Neural progenitor cell (in vitro differentiated cells): ENCODE data around the gene IFIH1. TPM values are rescaled to one million over a fixed set of nuclear protein-coding genes. Genes with fewer than 3 reads are reported as not detected.
A peak's percentile ranks its signal among the peaks of the same experiment; 100 is the strongest.

Source experiments
- DNase-seq: peaks from one replicate; pipeline ENCODE4 v3.0.0-alpha.2; 2016; ENCODE audit warnings: low spot score
- H2AFZ ChIP-seq: fragments of 200-600 bp; sonication (generic); replicated peaks from 2 replicates; pipeline ENCODE4 v1.6.1; 2016; ENCODE audit warnings: antibody characterized with exemption
- H3F3A ChIP-seq: fragments of 200-600 bp; sonication (generic); 2 replicates; pipeline ENCODE4 v1.6.1; 2016; ENCODE audit warnings: antibody characterized with exemption, low read depth
- H3K27ac ChIP-seq: fragments of 200-600 bp; sonication (generic); 2 replicates; pipeline ENCODE4 v1.5.1; 2016; ENCODE audit warnings: mild to moderate bottlenecking
- H3K27me3 ChIP-seq: fragments of 200-600 bp; sonication (generic); 2 replicates; pipeline ENCODE4 v1.6.1; 2016; ENCODE audit warnings: mild to moderate bottlenecking, moderate library complexity
- H3K36me3 ChIP-seq: fragments of 200-600 bp; sonication (generic); 2 replicates; pipeline ENCODE4 v1.5.1; 2016
- H3K4me1 ChIP-seq: fragments of 200-600 bp; sonication (generic); 2 replicates; pipeline ENCODE4 v1.6.1; 2016; ENCODE audit warnings: mixed run types
- H3K4me2 ChIP-seq: fragments of 200-600 bp; sonication (generic); 2 replicates; pipeline ENCODE4 v1.6.1; 2016
- H3K4me3 ChIP-seq: fragments of 200-600 bp; sonication (generic); 2 replicates; pipeline ENCODE4 v1.5.1; 2016
- H3K79me2 ChIP-seq: fragments of 200-600 bp; sonication (generic); 2 replicates; pipeline ENCODE4 v1.6.1; 2016; ENCODE audit warnings: low read depth
- H3K9ac ChIP-seq: fragments of 200-600 bp; sonication (generic); 2 replicates; pipeline ENCODE4 v1.6.1; 2016
- H3K9me3 ChIP-seq: fragments of 200-600 bp; sonication (generic); 2 replicates; pipeline ENCODE4 v1.5.1; 2016; ENCODE audit warnings: low read depth
- H4K20me1 ChIP-seq: fragments of 200-600 bp; sonication (generic); 2 replicates; pipeline ENCODE4 v1.6.1; 2016; ENCODE audit warnings: low read depth
- H3K27ac Mint-ChIP-seq: 3 replicates; pipeline ENCODE4 v1.8.0; 2021; ENCODE audit warnings: mixed read lengths
- H3K27me3 Mint-ChIP-seq: 2 replicates; pipeline ENCODE4 v1.8.0; 2022; ENCODE audit warnings: low read depth, mild to moderate bottlenecking, inconsistent platforms, moderate library complexity, mixed read lengths; ENCODE audit not compliant: insufficient read depth
- H3K36me3 Mint-ChIP-seq: 3 replicates; pipeline ENCODE4 v1.8.0; 2021; ENCODE audit warnings: mixed read lengths
- H3K4me1 Mint-ChIP-seq: 3 replicates; pipeline ENCODE4 v1.8.0; 2021; ENCODE audit warnings: mixed read lengths
- H3K4me3 Mint-ChIP-seq: 3 replicates; pipeline ENCODE4 v1.8.0; 2021; ENCODE audit warnings: mild to moderate bottlenecking, moderate library complexity, mixed read lengths
- H3K9me3 Mint-ChIP-seq: 3 replicates; pipeline ENCODE4 v1.8.0; 2020; ENCODE audit warnings: mixed read lengths
- EZH2 ChIP-seq: fragments of 200-600 bp; sonication (generic); IDR thresholded peaks from 2 replicates; pipeline ENCODE4 v1.6.1; 2017; ENCODE audit warnings: antibody characterized with exemption, mild to moderate bottlenecking, moderate library complexity
- EZH2phosphoT487 ChIP-seq: fragments of 200-600 bp; sonication (generic); IDR thresholded peaks from 2 replicates; pipeline ENCODE4 v1.6.1; 2017; ENCODE audit warnings: antibody characterized with exemption
- total RNA-seq: library from RNA; depleted of rRNA; stranded (reverse); fragments of >200 nt; gene quantifications from 2 replicates; pipeline ENCODE4 v1.2.3, GENCODE V29; 2015; ENCODE audit warnings: low replicate concordance
- TF ChIP-seq, protein P1 (sequence below): fragments of 200-600 bp; sonication (generic); IDR thresholded peaks from 2 replicates; pipeline ENCODE4 v1.5.1; 2017; ENCODE audit warnings: antibody characterized with exemption, mild to moderate bottlenecking

IFIH1 gene
- total RNA-seq, 1 donor from 2014 or later, result 0.79 TPM

DNA sequence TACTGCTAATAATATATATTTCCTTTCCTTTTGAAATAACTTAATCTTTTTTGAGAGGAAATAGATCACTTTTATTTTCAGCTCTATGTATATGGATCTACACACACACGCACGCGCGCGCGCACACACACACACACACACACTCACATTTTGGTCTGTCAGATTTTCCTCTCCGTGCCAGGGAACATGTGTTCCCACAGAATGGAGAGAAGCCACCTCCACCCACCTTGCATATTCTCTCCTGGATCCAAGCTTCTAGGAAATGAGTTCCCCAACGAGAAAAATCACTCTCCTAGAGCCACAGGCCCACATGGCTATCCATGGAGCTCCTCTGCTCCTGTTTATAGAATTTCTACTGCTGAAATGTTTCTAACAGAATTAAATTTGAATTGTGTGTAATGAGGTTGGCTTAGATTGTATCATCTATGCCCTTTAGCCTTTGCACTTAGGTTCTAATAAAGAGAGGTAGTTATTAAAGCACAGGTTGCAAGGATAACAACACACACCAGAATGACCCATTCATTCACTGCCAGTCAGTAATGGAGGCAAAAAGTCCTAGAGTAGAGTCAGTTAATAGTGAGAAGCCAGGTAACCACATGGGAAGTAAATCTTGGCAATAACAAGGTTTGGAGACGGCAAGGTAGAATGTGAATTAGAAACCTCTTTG is 19.7 kb downstream of the IFIH1 start:
- Histone ChIP-seq H3K4me3 (no peak overlapping the region), H2AFZ (no peak overlapping the region), H3K4me2 (no peak overlapping the region), H3K36me3 (no peaks in the 10 kb centered on the region), H3F3A (no peaks in the 10 kb centered on the region), H3K27me3 (no peaks in the 10 kb centered on the region), H4K20me1 (no peaks in the 10 kb centered on the region), H3K4me1 (no peaks in the 10 kb centered on the region), H3K9ac (no peak overlapping the region), H3K27ac (no peak overlapping the region), H3K79me2 (no peaks in the 10 kb centered on the region), H3K9me3 (no peaks in the 10 kb centered on the region)
- no peak for DNase-seq
- peak overlapping the region; percentile 6 for H3K27ac Mint-ChIP-seq
- no peaks in the 10 kb centered on the region for H3K4me1 Mint-ChIP-seq
- no peaks in the 10 kb centered on the region for H3K36me3 Mint-ChIP-seq
- H3K27me3 Mint-ChIP-seq, result no peaks in the 10 kb centered on the region
- H3K9me3 Mint-ChIP-seq, result no peaks in the 10 kb centered on the region
- no peak overlapping the region for H3K4me3 Mint-ChIP-seq
- no peak for TF ChIP-seq EZH2phosphoT487
- TF ChIP-seq EZH2, result no peak
- TF ChIP-seq, protein P1, sequence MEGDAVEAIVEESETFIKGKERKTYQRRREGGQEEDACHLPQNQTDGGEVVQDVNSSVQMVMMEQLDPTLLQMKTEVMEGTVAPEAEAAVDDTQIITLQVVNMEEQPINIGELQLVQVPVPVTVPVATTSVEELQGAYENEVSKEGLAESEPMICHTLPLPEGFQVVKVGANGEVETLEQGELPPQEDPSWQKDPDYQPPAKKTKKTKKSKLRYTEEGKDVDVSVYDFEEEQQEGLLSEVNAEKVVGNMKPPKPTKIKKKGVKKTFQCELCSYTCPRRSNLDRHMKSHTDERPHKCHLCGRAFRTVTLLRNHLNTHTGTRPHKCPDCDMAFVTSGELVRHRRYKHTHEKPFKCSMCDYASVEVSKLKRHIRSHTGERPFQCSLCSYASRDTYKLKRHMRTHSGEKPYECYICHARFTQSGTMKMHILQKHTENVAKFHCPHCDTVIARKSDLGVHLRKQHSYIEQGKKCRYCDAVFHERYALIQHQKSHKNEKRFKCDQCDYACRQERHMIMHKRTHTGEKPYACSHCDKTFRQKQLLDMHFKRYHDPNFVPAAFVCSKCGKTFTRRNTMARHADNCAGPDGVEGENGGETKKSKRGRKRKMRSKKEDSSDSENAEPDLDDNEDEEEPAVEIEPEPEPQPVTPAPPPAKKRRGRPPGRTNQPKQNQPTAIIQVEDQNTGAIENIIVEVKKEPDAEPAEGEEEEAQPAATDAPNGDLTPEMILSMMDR, result no peak

DNA sequence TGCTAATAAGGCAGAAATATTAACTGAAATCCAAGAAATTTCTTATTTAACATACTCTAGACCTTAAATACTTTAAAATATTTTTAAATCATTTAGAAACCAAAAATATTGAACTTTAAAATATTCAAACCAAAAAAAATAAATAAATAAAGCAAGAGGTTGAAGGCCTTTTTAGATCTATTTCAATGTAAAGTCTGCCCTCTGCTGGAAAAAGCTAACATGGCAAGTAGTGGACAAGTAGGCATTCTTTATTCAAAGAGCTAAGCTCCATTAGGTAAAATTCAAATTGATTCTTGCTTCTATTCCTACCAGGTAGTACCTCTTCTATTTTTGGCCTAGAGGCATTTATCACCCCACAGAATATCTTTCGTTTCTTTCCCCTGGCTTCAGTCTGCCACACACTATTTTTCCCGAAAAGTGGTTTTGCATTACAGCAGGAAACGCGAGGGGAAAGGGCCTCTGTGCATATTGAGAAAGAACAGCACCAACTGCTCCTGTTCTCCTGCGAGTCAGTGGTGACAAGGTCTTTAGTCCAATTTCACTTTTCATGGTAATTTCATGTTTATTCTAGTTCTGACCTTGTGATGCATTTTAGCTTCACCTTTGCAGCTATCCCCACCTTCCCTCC is 20.4 kb downstream of the IFIH1 start:
- no peak overlapping the region for H3K4me3 Mint-ChIP-seq

DNA sequence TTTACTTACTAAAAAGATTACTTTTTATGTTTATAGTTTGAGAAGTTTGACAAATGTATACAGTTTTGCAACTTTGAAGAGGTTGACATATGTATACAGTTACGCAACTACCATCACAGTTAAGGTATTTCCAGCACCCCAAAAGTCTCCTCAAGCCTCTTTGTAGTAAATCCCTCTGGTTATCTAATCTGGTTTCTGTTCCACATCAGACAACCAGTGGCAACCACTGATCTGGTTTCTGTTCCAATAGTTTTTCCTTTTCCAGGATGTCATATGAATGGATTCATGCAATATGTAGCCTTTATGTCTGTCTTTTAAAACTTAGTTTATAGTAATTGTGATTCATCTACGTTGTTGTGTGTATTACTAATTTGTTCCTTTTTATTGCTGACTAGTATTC is 23.5 kb downstream of the IFIH1 start:
- Mint-ChIP-seq H3K27ac (no peak overlapping the region), H3K9me3 (no peaks in the 10 kb centered on the region), H3K4me3 (no peak overlapping the region), H3K27me3 (no peaks in the 10 kb centered on the region), H3K36me3 (no peaks in the 10 kb centered on the region), H3K4me1 (no peaks in the 10 kb centered on the region)
- Histone ChIP-seq H2AFZ (no peak overlapping the region), H3K27me3 (no peaks in the 10 kb centered on the region), H3K27ac (no peak overlapping the region), H3K9me3 (no peaks in the 10 kb centered on the region), H3K4me2 (no peak overlapping the region), H3K4me1 (no peaks in the 10 kb centered on the region), H3K9ac (no peak overlapping the region), H3K79me2 (no peaks in the 10 kb centered on the region), H3K4me3 (no peak overlapping the region), H3F3A (no peaks in the 10 kb centered on the region), H3K36me3 (no peaks in the 10 kb centered on the region), H4K20me1 (no peaks in the 10 kb centered on the region)
- no peak for DNase-seq
- TF ChIP-seq EZH2, result no peak
- TF ChIP-seq, protein P1, result no peak
- TF ChIP-seq EZH2phosphoT487, result no peak

More for the DNA sequence above, 20.4 kb downstream of the IFIH1 start:
- no peak overlapping the region for H3K27ac Mint-ChIP-seq
- no peak for TF ChIP-seq EZH2
- TF ChIP-seq, protein P1, result peak; percentile 85
- H2AFZ ChIP-seq, result peak overlapping the region; percentile 19
- no peaks in the 10 kb centered on the region for H3K36me3 ChIP-seq
- H3K4me1 ChIP-seq, result no peaks in the 10 kb centered on the region
- H3K4me1 Mint-ChIP-seq, result no peaks in the 10 kb centered on the region
- no peaks in the 10 kb centered on the region for H3K27me3 Mint-ChIP-seq
- no peaks in the 10 kb centered on the region for H3K79me2 ChIP-seq
- DNase-seq, result peak; percentile 81
- H3K9me3 Mint-ChIP-seq, result no peaks in the 10 kb centered on the region
- no peak overlapping the region for H3K4me3 ChIP-seq
- no peaks in the 10 kb centered on the region for H3K9me3 ChIP-seq
- no peaks in the 10 kb centered on the region for H3K36me3 Mint-ChIP-seq
- H3K9ac ChIP-seq, result no peak overlapping the region
- no peaks in the 10 kb centered on the region for H3F3A ChIP-seq
- H4K20me1 ChIP-seq, result no peaks in the 10 kb centered on the region
- H3K27me3 ChIP-seq, result no peaks in the 10 kb centered on the region
- H3K27ac ChIP-seq, result no peak overlapping the region
- H3K4me2 ChIP-seq, result no peak overlapping the region
